H1 (cell line): ENCODE results near the gene HSPA1B. TPM values are rescaled to one million over a fixed set of nuclear protein-coding genes. Genes with fewer than 3 reads are reported as not detected.

Experiments
- BACH1 ChIP-seq: IDR thresholded peaks from 2 replicates; pipeline ENCODE4 v1.6.1; 2012; ENCODE audit warnings: low read length, improper control_type of control experiment
- BCL11A ChIP-seq, 2 experiments: IDR thresholded peaks; one replicate each; pipeline ENCODE4 v1.6.1; 2011; ENCODE audit warnings: low read depth in 2 of 2, low read length in 2 of 2, mild to moderate bottlenecking in 2 of 2
- CEBPB ChIP-seq: IDR thresholded peaks from 2 replicates; pipeline ENCODE4 v1.6.1; 2012; ENCODE audit warnings: low read depth, low read length
- FOSL1 ChIP-seq: IDR thresholded peaks from 2 replicates; pipeline ENCODE4 v1.6.1; 2011; ENCODE audit warnings: mild to moderate bottlenecking, low read depth, low read length, moderate library complexity; ENCODE audit not compliant: insufficient read depth
- JUN ChIP-seq: IDR thresholded peaks from 2 replicates; pipeline ENCODE4 v1.6.1; 2011; ENCODE audit warnings: low read depth, mild to moderate bottlenecking, improper control_type of control experiment, low read length
- SAP30 ChIP-seq: fragments of 300-600 bp; sonication (generic); IDR thresholded peaks from 2 replicates; pipeline ENCODE4 v1.7.1; 2012; ENCODE audit warnings: low read length, moderate library complexity, mild to moderate bottlenecking, inconsistent platforms; ENCODE audit not compliant: insufficient read depth, insufficient replicate concordance
- TAF1 ChIP-seq: IDR thresholded peaks from 2 replicates; pipeline ENCODE4 v1.6.1; 2011; ENCODE audit warnings: mild to moderate bottlenecking, low read depth, low read length
- polyA plus RNA-seq, 7 experiments: library from polyadenylated mRNA; depleted of rRNA in 3 of 7; stranded (reverse) in 5 of 7; unstranded in 2 of 7; fragments of >200 nt in 5 of 7; fragments of 200-250 nt in 2 of 7; gene quantifications; 1 replicate in 5 of 7; 2 replicates in 1 of 7; 4 replicates in 1 of 7; pipeline versions ENCODE4 v1.2.1 to v1.2.3, GENCODE V29; 2011 to 2013; ENCODE audit warnings: missing spikeins in 2 of 7, mixed read lengths in 2 of 7
- total RNA-seq: library from RNA; stranded (reverse); fragmentation: NEBNext Ultra II Directional; extraction: Animal tissue kit (Norgen Biotek cat#: 25700); gene quantifications from 2 replicates; pipeline ENCODE4 v1.2.1, GENCODE V29; 2021

The HSPA1B gene
- total and polyA plus RNA-seq, 2 of the 8 experiments (the other 6 are each of a cell fraction or from before 2014, with no cell fraction given), result 36.6 to 76.6 TPM

DNA sequence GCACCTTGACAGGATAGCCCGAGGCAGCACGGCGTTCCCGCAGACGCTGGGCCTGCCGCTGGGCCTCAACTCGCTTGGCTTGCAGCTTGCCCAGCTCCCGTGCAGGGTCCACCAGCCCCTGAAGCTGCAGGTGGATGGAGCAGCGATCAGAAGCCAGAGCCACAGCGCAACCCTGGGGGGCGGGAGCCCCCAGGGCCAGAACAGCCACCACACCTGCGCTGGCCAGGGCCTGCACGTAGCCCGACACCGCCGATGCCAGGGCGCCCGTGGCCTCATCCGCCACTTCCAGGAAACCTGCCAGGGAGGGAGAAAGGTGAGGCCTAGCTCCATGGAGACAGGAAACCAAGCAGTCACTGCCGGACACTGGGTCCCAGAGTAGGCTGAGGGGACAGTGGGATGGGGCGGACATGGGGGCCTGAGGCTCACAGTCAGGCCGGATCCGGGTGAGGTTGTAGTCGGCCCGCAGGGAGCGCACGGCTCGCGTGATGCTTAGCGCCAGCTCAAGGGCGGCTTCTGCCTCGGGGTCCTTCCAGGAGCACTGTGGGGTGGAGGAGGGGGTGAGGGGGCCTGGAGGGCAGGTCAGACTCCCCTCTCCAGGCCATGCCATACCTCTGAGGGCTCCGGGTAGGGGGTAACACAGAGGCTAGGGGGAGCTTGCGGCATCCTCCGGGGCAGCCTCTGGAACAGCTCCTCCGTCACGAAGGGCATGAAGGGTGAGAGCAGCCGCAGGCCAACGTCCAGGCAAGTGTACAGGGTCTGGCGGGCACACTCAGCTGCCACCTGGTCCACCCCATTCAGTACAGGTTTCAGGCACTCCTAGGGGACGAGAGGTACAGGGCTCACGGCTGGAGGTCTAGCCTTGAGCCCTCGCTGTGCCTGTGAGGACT lies 48.3 kb upstream of the HSPA1B start (continued):
- TF ChIP-seq BACH1, result no peak
- TF ChIP-seq JUN, result no peak
- TF ChIP-seq BCL11A (IDR thresholded peaks at IDR 0.05; ENCODE audit: low read depth in 2 of 2, low read length in 2 of 2), result no peak
- TF ChIP-seq FOSL1, result no peak
- no peak for TF ChIP-seq SAP30
- no peak for TF ChIP-seq TAF1
- TF ChIP-seq CEBPB, result no peak
